Measurements from ENCODE around the gene DSCAM. TPM values are rescaled to one million over a fixed set of nuclear protein-coding genes. Genes with fewer than 3 reads are reported as not detected.

The DSCAM gene
- total RNA-seq, 1 experiment from 2014 or later, result not detected

GRCh38 chr21:40141621-40142020, 705.3 kb downstream of the DSCAM start:
- Histone ChIP-seq H3K9ac (ENCODE audit: low read length) (no peak overlapping the region), H4K20me1 (ENCODE audit: insufficient read depth) (no peaks in the 10 kb centered on the region), H3K4me1 (ENCODE audit: control insufficient read depth in 1 of 2, insufficient read depth in 2 of 2, low read length in 2 of 2) (no peaks in the 10 kb centered on the region), H3K9me2 (ENCODE audit: insufficient read depth) (no peaks in the 10 kb centered on the region), H3K27ac (ENCODE audit: low read depth, low read length) (no peak overlapping the region), H3K4me2 (ENCODE audit: low read length) (no peak overlapping the region), H3K36me3 (ENCODE audit: control insufficient read depth in 1 of 2, insufficient read depth in 2 of 2, low read length in 2 of 2) (no peaks in the 10 kb centered on the region), H3K9me3 (ENCODE audit: control insufficient read depth in 1 of 2, insufficient read depth in 1 of 2, low read depth in 1 of 2, low read length in 2 of 2) (peaks cover 7 to 10% of the 10 kb centered on the region in 2 experiments; a peak in 3 of 4 replicates), H3K79me2 (ENCODE audit: insufficient read depth, low read length) (no peaks in the 10 kb centered on the region), H2AFZ (ENCODE audit: low read depth, low read length, poor library complexity, severe bottlenecking) (no peak overlapping the region), H3K27me3 (ENCODE audit: insufficient read depth, low read length) (no peaks in the 10 kb centered on the region), H3K4me3 (replicated peaks in 1 of 2; ENCODE audit: low read depth in 1 of 2, low read length in 2 of 2) (no peak overlapping the region)
- intact Hi-C loops (cut with micrococcal nuclease), result no loop called here
- ChIA-PET RAD21 (ENCODE audit: low non-redundant PET in 1 of 2, low total read pairs in 2 of 2, uncharacterized antibody in 2 of 2, unreplicated experiment in 2 of 2) (no interaction called here), POLR2A (no interaction called here), CTCF (no interaction called here)
- DNase-seq (ENCODE audit: low read depth, low spot score), result no peak
- no TSS peak for BruUV-seq (replicated peaks)
- ATAC-seq, result no peak
- TF ChIP-seq SIN3A (IDR thresholded peaks at IDR 0.05; ENCODE audit: low read depth) (no peak), ZBTB33 (IDR thresholded peaks at IDR 0.05; ENCODE audit: extremely low read depth, insufficient replicate concordance, low read length) (no peak), MAX (IDR thresholded peaks at IDR 0.05) (no peak), TCF7L2 (IDR thresholded peaks at IDR 0.05; ENCODE audit: borderline replicate concordance, extremely low read depth, insufficient read depth, insufficient read length) (no peak), CTCF (IDR thresholded peaks at IDR 0.05 in 2 of 3, conservative IDR thresholded peaks at IDR 0.05 in 1 of 3; ENCODE audit: borderline replicate concordance in 1 of 3, insufficient read depth in 1 of 3, low read depth in 2 of 3, low read length in 2 of 3) (no peak), REST (IDR thresholded peaks at IDR 0.05; ENCODE audit: low read depth) (no peak), EGR1 (IDR thresholded peaks at IDR 0.05; ENCODE audit: low read depth) (no peak), FOSL1 (IDR thresholded peaks at IDR 0.05; ENCODE audit: low read depth) (no peak), ELF1 (IDR thresholded peaks at IDR 0.05; ENCODE audit: borderline replicate concordance, low read depth) (no peak), SRF (IDR thresholded peaks at IDR 0.05; ENCODE audit: low read depth) (no peak), SP1 (IDR thresholded peaks at IDR 0.05; ENCODE audit: low read depth) (no peak), ZNF274 (IDR thresholded peaks at IDR 0.05; ENCODE audit: low read depth, low read length) (no peak), YY1 (IDR thresholded peaks at IDR 0.05; ENCODE audit: extremely low read depth, insufficient replicate concordance, low read depth, low read length) (no peak)

Data from HCT116 (cell line).